Measurements from ENCODE around the gene LRMDA.
"Not testable (repeated sequence)": the region's sequence is repeated elsewhere in the genome, so short reads cannot be mapped to it uniquely, and the experiment has no call there.

The LRMDA gene

DNA sequence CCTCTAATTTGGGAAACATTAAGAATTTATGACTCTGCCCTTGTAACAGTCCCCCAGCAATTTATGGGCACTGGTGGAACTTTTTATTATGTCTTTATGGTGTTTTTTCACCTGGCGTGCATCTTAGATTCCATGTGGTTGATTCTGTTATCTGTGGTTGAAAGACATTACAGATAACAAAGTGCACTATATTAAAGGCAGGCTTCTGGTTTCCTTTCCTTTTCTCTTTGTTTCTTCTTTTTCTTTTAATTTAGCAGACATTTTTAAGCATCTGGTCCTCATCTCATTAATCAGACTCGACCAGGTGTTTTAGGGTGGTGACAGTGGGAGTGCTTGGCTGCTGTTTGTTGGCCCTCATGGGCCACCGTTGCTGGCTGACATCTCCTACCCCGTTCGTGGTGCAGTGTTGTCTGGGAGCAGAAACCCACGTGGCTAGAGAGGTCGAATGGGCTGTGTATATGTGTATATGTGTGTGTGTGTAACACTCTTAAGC is 77.4 kb downstream of the LRMDA start:
- no peak for DNase-seq

- no peak for DNase-seq
Observed at GRCh38 chr10:75509706-75510105, 78.3 kb downstream of the LRMDA start.

GRCh38 chr10:75511011-75511410 is 79.6 kb downstream of the LRMDA start:
- no peak for DNase-seq

DNA sequence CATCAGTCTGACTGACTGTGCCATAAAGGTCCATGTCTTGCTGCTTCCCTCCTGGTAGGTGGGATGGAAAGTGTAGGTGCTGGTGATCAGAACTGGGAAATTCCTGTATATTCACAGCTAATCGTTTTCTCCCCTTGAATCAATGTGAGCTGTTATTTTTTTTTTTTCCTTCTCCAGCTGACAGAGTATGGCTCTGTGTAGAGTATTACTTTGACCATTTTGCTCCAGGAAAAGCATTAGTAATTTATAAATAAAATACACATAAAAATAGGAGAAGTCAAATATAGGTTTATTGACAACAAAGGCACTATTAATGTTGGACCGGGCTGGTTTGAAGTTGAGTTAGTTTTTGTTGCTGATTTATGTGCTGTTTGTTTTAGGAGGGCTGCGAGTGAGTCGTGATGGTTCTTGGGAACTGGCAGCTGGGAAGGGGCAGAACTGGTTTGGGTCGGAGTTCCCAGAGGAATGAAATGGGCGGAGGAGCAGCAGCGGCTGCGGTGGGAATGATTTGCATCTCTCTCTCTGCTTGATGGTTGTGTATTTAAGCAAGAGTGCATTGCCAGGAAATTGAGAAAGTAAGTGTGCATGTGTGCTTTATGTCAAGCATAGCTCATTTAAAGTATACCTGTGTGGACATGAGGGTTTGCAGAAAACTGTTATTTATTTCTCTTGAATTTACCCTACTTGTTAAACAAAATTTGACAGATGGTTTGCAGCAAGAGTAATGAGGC is 80.9 kb downstream of the LRMDA start:
- no peak for DNase-seq

DNA sequence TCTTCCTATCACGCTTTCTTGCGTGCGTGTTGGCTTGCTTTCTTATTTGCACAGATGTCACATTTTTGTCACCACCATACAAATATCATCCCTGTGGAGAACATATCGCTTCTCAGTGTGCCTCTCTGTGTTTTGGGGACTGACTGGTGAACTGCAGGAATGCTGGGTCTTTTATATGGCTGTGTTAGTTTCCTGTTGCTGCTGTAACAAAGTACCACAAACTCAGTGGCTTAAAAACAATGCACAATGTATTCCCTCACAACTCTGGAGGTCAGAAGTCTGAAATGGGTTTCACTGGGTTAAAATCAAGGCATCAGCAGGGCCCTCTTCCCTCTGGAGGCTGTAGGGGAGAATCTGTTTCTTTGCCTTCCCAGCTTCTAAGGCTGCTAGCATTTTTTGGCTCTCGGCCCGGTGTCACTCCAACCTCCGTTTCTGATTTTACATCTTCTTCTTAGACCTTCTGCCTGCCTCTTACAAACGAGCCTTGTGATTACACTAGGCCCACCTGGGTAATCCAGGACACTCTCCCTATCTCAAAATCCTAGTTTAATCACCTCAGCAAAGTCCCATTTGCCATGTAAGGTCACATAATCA is 82.0 kb downstream of the LRMDA start:
- DNase-seq, result no peak

- no peak for DNase-seq
Observed at GRCh38 chr10:75514830-75515229, 83.4 kb downstream of the LRMDA start.

DNA sequence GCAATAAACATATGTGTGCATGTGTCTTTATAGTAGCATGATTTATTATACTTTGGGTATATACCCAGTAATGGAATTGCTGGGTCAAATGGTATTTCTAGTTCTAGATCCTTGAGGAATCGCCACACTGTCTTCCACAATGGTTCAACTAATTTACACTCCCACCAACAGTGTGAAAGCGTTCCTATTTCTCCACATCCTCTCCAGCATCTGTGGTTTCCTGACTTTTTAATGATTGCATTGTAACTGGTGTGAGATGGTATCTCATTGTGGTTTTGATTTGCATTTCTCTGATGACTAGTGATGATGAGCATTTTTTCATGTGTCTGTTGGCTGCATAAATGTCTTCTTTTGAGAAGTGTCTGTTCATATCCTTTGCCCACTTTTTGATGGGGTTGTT is 84.7 kb downstream of the LRMDA start:
- DNase-seq, result not testable (repeated sequence)

DNA sequence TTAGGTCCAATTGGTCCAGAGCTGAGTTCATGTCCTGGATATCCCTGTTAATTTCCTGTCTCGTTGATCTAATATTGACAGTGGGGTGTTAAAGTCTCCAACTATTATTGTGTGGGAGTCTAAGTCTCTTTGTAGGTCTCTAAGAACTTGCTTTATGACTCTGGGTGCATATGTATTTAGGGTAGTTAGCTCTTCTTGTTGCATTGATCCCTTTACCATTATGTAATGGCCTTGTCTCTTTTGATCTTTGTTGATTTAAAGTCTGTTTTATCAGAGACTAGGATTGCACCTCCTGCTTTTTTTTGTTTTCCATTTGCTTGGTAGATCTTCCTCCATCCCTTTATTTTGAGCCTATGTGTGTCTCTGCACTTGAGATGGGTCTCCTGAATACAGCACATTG is 87.8 kb downstream of the LRMDA start:
- not testable (repeated sequence) for DNase-seq

DNA sequence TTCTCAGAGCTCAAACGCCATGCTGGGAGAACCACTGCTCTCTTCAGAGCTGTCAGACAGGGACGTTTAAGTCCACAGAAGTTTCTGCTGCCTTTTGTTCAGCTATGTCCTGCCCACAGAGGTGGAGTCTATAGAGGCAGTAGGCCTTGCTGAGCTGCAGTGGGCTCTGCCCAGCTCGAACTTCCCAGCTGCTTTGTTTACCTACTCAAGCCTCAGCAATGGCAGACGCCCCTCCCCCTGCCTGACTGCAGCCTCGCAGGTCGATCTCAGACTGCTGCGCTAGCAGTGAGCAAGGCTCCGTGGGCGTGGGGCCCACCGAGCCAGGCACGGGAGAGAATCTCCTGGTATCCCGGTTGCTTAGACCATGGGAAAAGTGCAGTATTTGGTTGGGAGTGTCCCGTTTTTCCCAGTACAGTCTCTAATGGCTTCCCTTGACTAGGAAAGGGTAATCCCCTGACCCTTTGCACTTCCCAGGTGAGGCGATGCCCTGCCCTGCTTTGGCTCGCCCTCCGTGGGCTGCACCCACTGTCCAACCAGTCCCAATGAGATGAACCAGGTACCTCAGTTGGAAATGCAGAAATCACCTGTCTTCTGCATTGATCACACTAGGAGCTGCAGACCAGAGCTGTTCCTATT is 89.9 kb downstream of the LRMDA start:
- not testable (repeated sequence) for DNase-seq

- DNase-seq, result no peak
Observed at GRCh38 chr10:75525067-75525466, 93.6 kb downstream of the LRMDA start.

GRCh38 chr10:75525646-75526045 is 94.2 kb downstream of the LRMDA start:
- DNase-seq, result no peak

DNA sequence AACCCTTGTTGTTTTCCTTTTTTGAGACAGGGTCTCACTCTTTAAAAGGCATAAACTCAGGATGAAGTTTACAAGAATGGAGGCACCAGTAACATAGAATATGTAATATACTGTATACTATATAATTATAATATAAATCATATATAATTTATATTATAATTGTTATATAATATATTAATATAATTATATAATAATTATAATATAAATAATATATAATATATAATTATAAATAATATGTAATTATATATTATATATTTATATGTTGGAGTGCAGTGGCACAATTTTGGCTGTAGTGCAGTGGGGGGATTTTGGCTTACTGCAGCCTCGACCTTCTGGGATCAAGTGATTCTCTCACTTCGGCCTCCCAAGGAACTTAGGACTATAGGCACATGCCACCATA is 96.1 kb downstream of the LRMDA start:
- DNase-seq, result no peak

DNA sequence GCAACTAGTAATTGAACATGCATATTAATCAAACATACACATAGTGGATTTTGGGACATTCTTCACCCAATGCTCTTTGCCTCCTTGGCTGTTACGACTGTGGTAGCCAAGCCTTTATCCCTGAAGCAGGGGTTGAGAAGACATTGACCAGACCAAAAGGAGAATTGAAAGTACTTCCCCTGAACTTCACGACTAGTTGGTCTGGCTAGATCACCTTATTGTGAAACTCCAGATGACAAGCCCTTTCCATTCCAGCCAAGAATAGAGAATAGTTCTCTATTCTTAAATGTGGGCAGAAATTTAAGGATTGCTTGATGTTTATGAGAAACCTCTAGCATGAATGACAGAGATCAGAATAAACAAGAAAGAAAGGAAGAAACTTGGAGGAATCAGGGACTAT is 97.0 kb downstream of the LRMDA start:
- no peak for DNase-seq

GRCh38 chr10:75530299-75530698 is 98.9 kb downstream of the LRMDA start:
- DNase-seq, result no peak

- no peak for DNase-seq
Observed at GRCh38 chr10:75531571-75532031, 100.2 kb downstream of the LRMDA start.

DNA sequence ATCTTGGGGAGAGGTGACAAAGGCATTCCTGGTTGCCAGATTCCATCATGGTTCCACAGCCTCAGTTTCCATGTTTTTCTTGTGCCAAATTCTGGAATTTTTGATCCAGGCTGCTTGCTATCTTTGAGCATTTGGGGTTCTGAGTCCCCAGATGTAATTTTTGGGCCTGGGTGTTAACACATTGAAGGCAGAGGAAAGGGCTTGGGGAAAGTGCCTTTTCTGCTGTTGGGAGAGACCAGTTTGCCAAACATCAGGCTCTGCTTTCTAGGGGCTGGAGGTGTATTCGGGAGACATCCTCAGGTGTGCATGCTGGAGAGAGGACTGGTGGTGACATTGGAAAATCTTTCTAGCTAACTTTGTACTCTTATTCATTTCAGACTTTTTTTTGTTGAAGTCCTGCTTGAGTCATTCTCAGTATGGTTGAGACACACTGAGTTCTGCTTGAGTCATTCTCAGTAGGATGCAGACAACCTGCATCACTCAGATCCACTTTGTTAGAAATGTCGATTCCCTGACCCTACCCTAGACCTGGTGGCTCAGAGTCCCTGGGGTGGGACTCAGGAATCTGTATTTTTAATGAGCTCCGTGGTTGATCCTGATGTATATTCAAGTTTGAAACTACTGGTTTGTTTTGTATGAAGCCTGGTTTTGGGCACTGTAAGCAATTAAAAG is 101.0 kb downstream of the LRMDA start:
- DNase-seq, result no peak

GRCh38 chr10:75538144-75538543 is 106.7 kb downstream of the LRMDA start:
- DNase-seq, result no peak

- DNase-seq, result no peak
Observed at GRCh38 chr10:75538765-75539164, 107.3 kb downstream of the LRMDA start.

- DNase-seq, result no peak
Observed at GRCh38 chr10:75540357-75540966, 109.0 kb downstream of the LRMDA start.

DNA sequence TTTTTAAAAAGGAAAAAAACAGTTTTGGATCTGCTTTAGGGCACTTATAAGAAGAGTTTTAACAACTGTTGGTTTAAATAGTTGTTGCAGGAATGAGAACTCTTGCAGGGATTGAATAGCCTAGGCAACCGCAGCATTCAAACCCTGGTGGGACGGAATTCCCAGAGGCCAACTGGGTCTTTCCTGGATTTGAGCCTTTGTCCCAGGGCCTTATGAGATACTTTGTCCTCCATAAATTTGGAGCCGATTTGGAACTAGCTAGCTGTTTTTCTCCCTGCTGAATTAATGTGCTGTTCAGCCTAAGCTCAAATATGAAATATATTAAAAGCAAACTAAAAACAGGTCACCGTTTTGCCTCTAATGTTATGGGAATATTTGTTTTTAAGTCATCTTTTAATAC is 109.6 kb downstream of the LRMDA start:
- DNase-seq, result no peak

DNA sequence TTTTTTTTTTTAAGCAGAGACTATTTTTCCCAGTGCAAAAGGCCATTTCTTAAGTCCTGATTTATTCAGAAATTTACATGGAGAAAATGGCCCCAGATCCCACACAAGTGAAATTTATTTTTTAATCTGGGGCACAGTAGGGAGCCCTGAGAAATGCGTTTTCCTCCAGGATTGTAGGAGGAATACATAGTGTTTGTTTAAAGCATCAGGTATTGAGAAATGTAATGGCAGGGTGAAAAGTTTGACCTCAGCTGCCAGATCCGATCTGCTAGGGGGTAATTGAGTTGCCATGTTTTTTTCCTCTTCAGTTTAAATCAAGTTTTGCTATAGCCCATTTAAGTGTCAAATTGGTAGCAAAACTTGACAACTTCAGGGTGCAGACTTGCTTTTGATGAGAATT is 110.0 kb downstream of the LRMDA start:
- no peak for DNase-seq

GRCh38 chr10:75542084-75542483 is 110.7 kb downstream of the LRMDA start:
- DNase-seq, result no peak

DNA sequence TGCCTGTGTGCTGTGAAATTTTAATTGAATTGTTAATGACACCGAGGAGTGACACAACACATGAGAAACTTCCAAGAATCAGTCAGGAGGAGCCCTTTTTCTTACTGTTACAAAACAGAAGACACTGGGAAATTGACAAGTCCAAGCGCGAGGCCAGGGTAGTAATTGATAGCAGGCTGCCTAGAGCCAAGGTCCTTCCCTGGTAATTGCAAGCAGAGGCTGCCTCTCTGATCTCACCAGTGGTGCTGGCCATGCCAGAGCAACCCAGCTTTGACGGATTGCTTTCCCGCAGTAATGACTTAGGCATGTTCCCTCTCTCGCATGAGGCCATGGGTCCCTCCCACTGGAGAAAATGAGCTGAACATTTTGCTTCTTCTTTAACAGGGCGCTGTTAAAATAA is 111.5 kb downstream of the LRMDA start:
- no peak for DNase-seq
